Lower leg skin (tissue), 3 donors: ENCODE results near the gene FAH.

Experiments used
- POLR2A ChIP-seq, 2 donors: fragments of 450-650 bp; IDR thresholded peaks; one replicate each; pipeline ENCODE4 v1.6.1; 2016 to 2017; ENCODE audit warnings: antibody characterized with exemption in 2 of 2, mild to moderate bottlenecking in 1 of 2, moderate library complexity in 1 of 2
- TF ChIP-seq, protein P1 (sequence below), 3 donors: fragments of 450-650 bp; IDR thresholded peaks; one replicate each; pipeline ENCODE4 v1.5.1; 2016; ENCODE audit warnings: antibody characterized with exemption in 3 of 3, mild to moderate bottlenecking in 3 of 3, moderate library complexity in 2 of 3

- TF ChIP-seq, protein P1, sequence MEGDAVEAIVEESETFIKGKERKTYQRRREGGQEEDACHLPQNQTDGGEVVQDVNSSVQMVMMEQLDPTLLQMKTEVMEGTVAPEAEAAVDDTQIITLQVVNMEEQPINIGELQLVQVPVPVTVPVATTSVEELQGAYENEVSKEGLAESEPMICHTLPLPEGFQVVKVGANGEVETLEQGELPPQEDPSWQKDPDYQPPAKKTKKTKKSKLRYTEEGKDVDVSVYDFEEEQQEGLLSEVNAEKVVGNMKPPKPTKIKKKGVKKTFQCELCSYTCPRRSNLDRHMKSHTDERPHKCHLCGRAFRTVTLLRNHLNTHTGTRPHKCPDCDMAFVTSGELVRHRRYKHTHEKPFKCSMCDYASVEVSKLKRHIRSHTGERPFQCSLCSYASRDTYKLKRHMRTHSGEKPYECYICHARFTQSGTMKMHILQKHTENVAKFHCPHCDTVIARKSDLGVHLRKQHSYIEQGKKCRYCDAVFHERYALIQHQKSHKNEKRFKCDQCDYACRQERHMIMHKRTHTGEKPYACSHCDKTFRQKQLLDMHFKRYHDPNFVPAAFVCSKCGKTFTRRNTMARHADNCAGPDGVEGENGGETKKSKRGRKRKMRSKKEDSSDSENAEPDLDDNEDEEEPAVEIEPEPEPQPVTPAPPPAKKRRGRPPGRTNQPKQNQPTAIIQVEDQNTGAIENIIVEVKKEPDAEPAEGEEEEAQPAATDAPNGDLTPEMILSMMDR (IDR thresholded peaks at IDR 0.05), result no peak
- no peak for TF ChIP-seq POLR2A (IDR thresholded peaks at IDR 0.05)
Measured at GRCh38 chr15:80152896-80153876, at the start of gene FAH.
